ENCODE measurements around the gene CPVL.

CPVL gene

GRCh38 chr7:28984631-28985030 is 161.7 kb downstream of the CPVL start:
- H4K20me1 ChIP-seq (ENCODE audit: insufficient read depth, low read length) = no peaks in the 10 kb centered on the region
- no peaks in the 10 kb centered on the region for H3K79me2 ChIP-seq (ENCODE audit: low read length)
- H3K9me3 ChIP-seq (ENCODE audit: insufficient read depth, low read length) = no peaks in the 10 kb centered on the region
- H3K27me3 ChIP-seq (ENCODE audit: low read depth, low read length) = peaks cover 27% of the 10 kb centered on the region; the same call in 1 of the 2 replicates
- H3K4me3 ChIP-seq (ENCODE audit: low read length) = no peak overlapping the region
- H3K4me1 ChIP-seq (ENCODE audit: low read length) = no peaks in the 10 kb centered on the region
- H3K27ac ChIP-seq (ENCODE audit: low read length) = no peak overlapping the region
- no peak overlapping the region for H3K9ac ChIP-seq (ENCODE audit: low read length)
- H2AFZ ChIP-seq (ENCODE audit: low read depth, low read length) = no peak overlapping the region
- no peak overlapping the region for H3K4me2 ChIP-seq (ENCODE audit: low read length)
- TF ChIP-seq, protein P1, sequence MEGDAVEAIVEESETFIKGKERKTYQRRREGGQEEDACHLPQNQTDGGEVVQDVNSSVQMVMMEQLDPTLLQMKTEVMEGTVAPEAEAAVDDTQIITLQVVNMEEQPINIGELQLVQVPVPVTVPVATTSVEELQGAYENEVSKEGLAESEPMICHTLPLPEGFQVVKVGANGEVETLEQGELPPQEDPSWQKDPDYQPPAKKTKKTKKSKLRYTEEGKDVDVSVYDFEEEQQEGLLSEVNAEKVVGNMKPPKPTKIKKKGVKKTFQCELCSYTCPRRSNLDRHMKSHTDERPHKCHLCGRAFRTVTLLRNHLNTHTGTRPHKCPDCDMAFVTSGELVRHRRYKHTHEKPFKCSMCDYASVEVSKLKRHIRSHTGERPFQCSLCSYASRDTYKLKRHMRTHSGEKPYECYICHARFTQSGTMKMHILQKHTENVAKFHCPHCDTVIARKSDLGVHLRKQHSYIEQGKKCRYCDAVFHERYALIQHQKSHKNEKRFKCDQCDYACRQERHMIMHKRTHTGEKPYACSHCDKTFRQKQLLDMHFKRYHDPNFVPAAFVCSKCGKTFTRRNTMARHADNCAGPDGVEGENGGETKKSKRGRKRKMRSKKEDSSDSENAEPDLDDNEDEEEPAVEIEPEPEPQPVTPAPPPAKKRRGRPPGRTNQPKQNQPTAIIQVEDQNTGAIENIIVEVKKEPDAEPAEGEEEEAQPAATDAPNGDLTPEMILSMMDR (IDR thresholded peaks at IDR 0.05; ENCODE audit: low read depth, low read length) = no peak
- no peak for TF ChIP-seq EZH2phosphoT487 (IDR thresholded peaks at IDR 0.05; ENCODE audit: low read depth)
- H3K36me3 ChIP-seq (replicated peaks; ENCODE audit: low read depth, low read length) = no peaks in the 10 kb centered on the region

- H3K4me1 ChIP-seq (ENCODE audit: low read length) = no peaks in the 10 kb centered on the region
- no peak overlapping the region for H3K4me3 ChIP-seq (ENCODE audit: low read length)
- H3K9me3 ChIP-seq (ENCODE audit: insufficient read depth, low read length) = no peaks in the 10 kb centered on the region
- TF ChIP-seq, protein P1 (IDR thresholded peaks at IDR 0.05; ENCODE audit: low read depth, low read length) = no peak
- no peak for TF ChIP-seq EZH2phosphoT487 (IDR thresholded peaks at IDR 0.05; ENCODE audit: low read depth)
- no peaks in the 10 kb centered on the region for H3K79me2 ChIP-seq (ENCODE audit: low read length)
- peaks cover 27% of the 10 kb centered on the region; the same call in 1 of the 2 replicates for H3K27me3 ChIP-seq (ENCODE audit: low read depth, low read length)
- no peaks in the 10 kb centered on the region for H4K20me1 ChIP-seq (ENCODE audit: insufficient read depth, low read length)
- no peak overlapping the region for H3K9ac ChIP-seq (ENCODE audit: low read length)
- no peaks in the 10 kb centered on the region for H3K36me3 ChIP-seq (replicated peaks; ENCODE audit: low read depth, low read length)
- H3K27ac ChIP-seq (ENCODE audit: low read length) = no peak overlapping the region
- no peak overlapping the region for H2AFZ ChIP-seq (ENCODE audit: low read depth, low read length)
- H3K4me2 ChIP-seq (ENCODE audit: low read length) = no peak overlapping the region
Measured at GRCh38 chr7:28984217-28984616, 162.1 kb downstream of the CPVL start.

- no peak overlapping the region for H3K4me3 ChIP-seq (ENCODE audit: low read length)
- H2AFZ ChIP-seq (ENCODE audit: low read depth, low read length) = no peak overlapping the region
- H3K36me3 ChIP-seq (replicated peaks; ENCODE audit: low read depth, low read length) = no peaks in the 10 kb centered on the region
- peaks cover 27% of the 10 kb centered on the region; the same call in 1 of the 2 replicates for H3K27me3 ChIP-seq (ENCODE audit: low read depth, low read length)
- TF ChIP-seq, protein P1 (IDR thresholded peaks at IDR 0.05; ENCODE audit: low read depth, low read length) = no peak
- no peak for TF ChIP-seq EZH2phosphoT487 (IDR thresholded peaks at IDR 0.05; ENCODE audit: low read depth)
- no peak overlapping the region for H3K9ac ChIP-seq (ENCODE audit: low read length)
- H3K9me3 ChIP-seq (ENCODE audit: insufficient read depth, low read length) = no peaks in the 10 kb centered on the region
- H3K4me1 ChIP-seq (ENCODE audit: low read length) = no peaks in the 10 kb centered on the region
- no peak overlapping the region for H3K27ac ChIP-seq (ENCODE audit: low read length)
- no peaks in the 10 kb centered on the region for H4K20me1 ChIP-seq (ENCODE audit: insufficient read depth, low read length)
- no peaks in the 10 kb centered on the region for H3K79me2 ChIP-seq (ENCODE audit: low read length)
- no peak overlapping the region for H3K4me2 ChIP-seq (ENCODE audit: low read length)
Measured at GRCh38 chr7:28983396-28984190, 162.7 kb downstream of the CPVL start.

DNA sequence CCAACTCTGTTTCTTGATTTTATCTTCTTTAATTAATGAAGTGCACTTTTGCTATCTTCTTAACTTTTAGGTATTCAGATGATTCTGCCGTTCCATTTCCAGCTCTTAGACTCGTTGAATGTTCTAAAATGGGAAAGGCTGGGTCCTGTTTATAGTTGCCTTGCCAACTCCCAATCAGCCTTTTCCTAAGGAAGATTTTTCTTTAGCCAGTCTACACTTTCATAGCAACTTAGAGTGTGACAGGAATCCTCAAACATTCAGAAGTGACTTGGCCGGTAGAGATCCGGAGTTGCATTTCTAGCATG is 165.2 kb downstream of the CPVL start:
- H3K79me2 ChIP-seq (ENCODE audit: low read length) = no peaks in the 10 kb centered on the region
- no peaks in the 10 kb centered on the region for H3K4me1 ChIP-seq (ENCODE audit: low read length)
- no peak overlapping the region for H2AFZ ChIP-seq (ENCODE audit: low read depth, low read length)
- H3K4me2 ChIP-seq (ENCODE audit: low read length) = no peak overlapping the region
- no peak overlapping the region for H3K9ac ChIP-seq (ENCODE audit: low read length)
- H3K9me3 ChIP-seq (ENCODE audit: insufficient read depth, low read length) = no peaks in the 10 kb centered on the region
- no peak overlapping the region for H3K27ac ChIP-seq (ENCODE audit: low read length)
- H3K27me3 ChIP-seq (ENCODE audit: low read depth, low read length) = peaks cover 19% of the 10 kb centered on the region; the same call in 1 of the 2 replicates
- H3K36me3 ChIP-seq (replicated peaks; ENCODE audit: low read depth, low read length) = no peaks in the 10 kb centered on the region
- no peaks in the 10 kb centered on the region for H4K20me1 ChIP-seq (ENCODE audit: insufficient read depth, low read length)
- TF ChIP-seq, protein P1 (IDR thresholded peaks at IDR 0.05; ENCODE audit: low read depth, low read length) = no peak
- TF ChIP-seq EZH2phosphoT487 (IDR thresholded peaks at IDR 0.05; ENCODE audit: low read depth) = no peak
- H3K4me3 ChIP-seq (ENCODE audit: low read length) = no peak overlapping the region

Measured in OCI-LY3 (cell line).